GM23338 (cell line): ENCODE data around the gene VMP1. TPM values are rescaled to one million over a fixed set of nuclear protein-coding genes. Genes with fewer than 3 reads are reported as not detected.

Experiments
- ATAC-seq: fragments of 200-7000 bp; cut with Tn5 transposase; 3 replicates; pipeline ENCODE4 v1.9.1; 2020
- DNase-seq: peaks from one replicate; pipeline ENCODE4 v3.0.0-alpha.2; 2015; ENCODE audit warnings: low spot score
- H2AFZ ChIP-seq: fragments of 200-600 bp; sonication (generic); 2 replicates; pipeline ENCODE4 v1.8.0; 2016; ENCODE audit warnings: antibody characterized with exemption, mild to moderate bottlenecking, moderate library complexity
- H3F3A ChIP-seq: fragments of 200-600 bp; sonication (generic); replicated peaks from 2 replicates; pipeline ENCODE4 v1.8.0; 2017; ENCODE audit warnings: antibody characterized with exemption, mixed run types, low read depth
- H3K27ac ChIP-seq: fragments of 200-600 bp; sonication (generic); 2 replicates; pipeline ENCODE4 v1.6.1; 2016; ENCODE audit warnings: low read depth
- H3K27me3 ChIP-seq: fragments of 200-600 bp; sonication (generic); 2 replicates; pipeline ENCODE4 v1.8.0; 2016; ENCODE audit warnings: mild to moderate bottlenecking, mixed run types, moderate library complexity; ENCODE audit not compliant: insufficient read depth
- H3K36me3 ChIP-seq: fragments of 200-600 bp; sonication (generic); 2 replicates; pipeline ENCODE4 v1.8.0; 2016; ENCODE audit warnings: mild to moderate bottlenecking; ENCODE audit not compliant: insufficient read depth
- H3K4me1 ChIP-seq: fragments of 200-600 bp; sonication (generic); 2 replicates; pipeline ENCODE4 v1.8.0; 2016; ENCODE audit warnings: mild to moderate bottlenecking, moderate library complexity; ENCODE audit not compliant: insufficient read depth
- H3K4me2 ChIP-seq: fragments of 200-600 bp; sonication (generic); 2 replicates; pipeline ENCODE4 v1.7.1; 2017; ENCODE audit warnings: mixed run types
- H3K4me3 ChIP-seq: fragments of 200-600 bp; sonication (generic); 2 replicates; pipeline ENCODE4 v1.6.1; 2016; ENCODE audit warnings: mixed run types
- H3K79me2 ChIP-seq: fragments of 200-600 bp; sonication (generic); replicated peaks from 2 replicates; pipeline ENCODE4 v1.8.0; 2017; ENCODE audit warnings: mild to moderate bottlenecking; ENCODE audit not compliant: insufficient read depth
- H3K9me2 ChIP-seq: fragments of 200-600 bp; sonication (generic); 2 replicates; pipeline ENCODE4 v1.8.0; 2017; ENCODE audit not compliant: insufficient read depth
- H4K20me1 ChIP-seq: fragments of 200-600 bp; sonication (generic); replicated peaks from 2 replicates; pipeline ENCODE4 v1.8.0; 2017; ENCODE audit warnings: mild to moderate bottlenecking; ENCODE audit not compliant: insufficient read depth
- H3K27ac Mint-ChIP-seq: 2 replicates; pipeline ENCODE4 v1.8.0; 2020; ENCODE audit warnings: inconsistent platforms, mild to moderate bottlenecking, moderate library complexity, mixed read lengths
- H3K27me3 Mint-ChIP-seq: 3 replicates; pipeline ENCODE4 v1.8.0; 2022; ENCODE audit warnings: low read depth, mild to moderate bottlenecking, moderate library complexity, mixed read lengths, inconsistent platforms; ENCODE audit not compliant: insufficient read depth, poor library complexity
- H3K36me3 Mint-ChIP-seq: 3 replicates; pipeline ENCODE4 v1.8.0; 2021; ENCODE audit warnings: low read depth, mild to moderate bottlenecking, inconsistent platforms, moderate library complexity, mixed read lengths
- H3K4me1 Mint-ChIP-seq: 3 replicates; pipeline ENCODE4 v1.8.0; 2020; ENCODE audit warnings: mild to moderate bottlenecking, inconsistent platforms, mixed read lengths
- H3K4me3 Mint-ChIP-seq: 3 replicates; pipeline ENCODE4 v1.8.0; 2021; ENCODE audit warnings: moderate library complexity, mild to moderate bottlenecking, inconsistent platforms, mixed read lengths
- H3K9me3 Mint-ChIP-seq: 3 replicates; pipeline ENCODE4 v1.8.0; 2020; ENCODE audit warnings: moderate library complexity, mild to moderate bottlenecking, inconsistent platforms, mixed read lengths
- CTCF ChIP-seq, 2 experiments: fragments of 200-600 bp in 1 of 2; sonication (generic) in 1 of 2; conservative IDR thresholded peaks; 2 replicates each; pipeline versions ENCODE4 v1.5.1 to v1.6.1; 2016 to 2017; ENCODE audit warnings: antibody characterized with exemption in 2 of 2, low read depth in 2 of 2, mild to moderate bottlenecking in 2 of 2, moderate library complexity in 1 of 2
- EZH2phosphoT487 ChIP-seq: fragments of 200-600 bp; sonication (generic); IDR thresholded peaks from one replicate; pipeline ENCODE4 v1.8.1; 2018; ENCODE audit warnings: antibody characterized with exemption; ENCODE audit not compliant: unreplicated experiment
- JUNB ChIP-seq: IDR thresholded peaks from one replicate; pipeline ENCODE4 v1.6.1; 2016; ENCODE audit warnings: antibody characterized with exemption; ENCODE audit not compliant: unreplicated experiment
- NANOG ChIP-seq: IDR thresholded peaks from 2 replicates; pipeline ENCODE4 v1.6.1; 2016; ENCODE audit warnings: antibody characterized with exemption, borderline replicate concordance
- REST ChIP-seq: IDR thresholded peaks from one replicate; pipeline ENCODE4 v1.6.1; 2018; ENCODE audit warnings: antibody characterized with exemption; ENCODE audit not compliant: unreplicated experiment
- STAT1 ChIP-seq: IDR thresholded peaks from one replicate; pipeline ENCODE4 v1.6.1; 2016; ENCODE audit warnings: antibody characterized with exemption; ENCODE audit not compliant: unreplicated experiment
- ZNF114 ChIP-seq: fragments of 250-450 bp; sonication (Bioruptor Pico); IDR thresholded peaks from 2 replicates; pipeline ENCODE4 v1.5.0; 2020; ENCODE audit warnings: mild to moderate bottlenecking, moderate library complexity
- ZNF331 ChIP-seq: fragments of 250-450 bp; sonication (Bioruptor Pico); IDR thresholded peaks from 2 replicates; pipeline ENCODE4 v1.5.0; 2020; ENCODE audit warnings: low read depth, mild to moderate bottlenecking, moderate library complexity
- ZNF462 ChIP-seq: fragments of 250-450 bp; sonication (Bioruptor Pico); IDR thresholded peaks from 2 replicates; pipeline ENCODE4 v1.5.0; 2020; ENCODE audit warnings: mild to moderate bottlenecking, moderate library complexity
- polyA plus RNA-seq: library from polyadenylated mRNA; unstranded; fragments of >200 nt; fragmentation: Nextera tagmentation; extraction: Ambion mirVana; gene quantifications from 2 replicates; pipeline ENCODE4 v1.2.1, GENCODE V29; 2016
- total RNA-seq: library from RNA; depleted of rRNA; stranded (reverse); fragments of >200 nt; shearing (Covaris generic); gene quantifications from 2 replicates; pipeline ENCODE4 v1.2.3, GENCODE V29; 2014

Gene VMP1
- total and polyA plus RNA-seq, 2 experiments from 2014 or later: 70.1 to 112 TPM

GRCh38 chr17:59707971-59708430 is 547 bp downstream of the VMP1 start:
- Histone ChIP-seq H3K4me1 (peaks cover 8% of the 10 kb centered on the region), H3K36me3 (no peaks in the 10 kb centered on the region), H3K4me3 (peak overlapping the region; percentile 82), H2AFZ (peak overlapping the region; percentile 4; the same call in 1 of the 2 replicates), H3K27me3 (no peaks in the 10 kb centered on the region), H4K20me1 (peaks cover 33% of the 10 kb centered on the region), H3K27ac (peak overlapping the region; percentile 85), H3F3A (peaks cover 11% of the 10 kb centered on the region; the same call in 1 of the 2 replicates), H3K79me2 (peaks cover 92% of the 10 kb centered on the region), H3K4me2 (peak overlapping the region; percentile 96), H3K9me2 (no peaks in the 10 kb centered on the region)
- ATAC-seq: no peak; the same call in 2 of the 3 replicates
- peak overlapping the region; percentile 99 for H3K4me3 Mint-ChIP-seq
- peaks cover 32% of the 10 kb centered on the region for H3K36me3 Mint-ChIP-seq
- H3K9me3 Mint-ChIP-seq: no peaks in the 10 kb centered on the region; the same call in 1 of the 3 replicates
- peaks cover 23% of the 10 kb centered on the region for H3K4me1 Mint-ChIP-seq
- TF ChIP-seq JUNB (no peak), ZNF114 (no peak), CTCF (conservative IDR thresholded peaks at IDR 0.05; ENCODE audit: low read depth in 2 of 2) (no peak)
- H3K27ac Mint-ChIP-seq: peak overlapping the region; percentile 99
- DNase-seq: peak; percentile 43
- H3K27me3 Mint-ChIP-seq: peaks cover 7% of the 10 kb centered on the region

- Histone ChIP-seq H3K27me3 (no peaks in the 10 kb centered on the region), H3K36me3 (no peaks in the 10 kb centered on the region), H3K4me2 (no peak overlapping the region), H3F3A (peaks cover 9% of the 10 kb centered on the region; the same call in 1 of the 2 replicates), H3K79me2 (peaks cover 90% of the 10 kb centered on the region), H3K9me2 (no peaks in the 10 kb centered on the region), H2AFZ (no peak overlapping the region), H4K20me1 (peaks cover 28% of the 10 kb centered on the region), H3K4me1 (peaks cover 8% of the 10 kb centered on the region), H3K4me3 (no peak overlapping the region), H3K27ac (no peak overlapping the region)
- H3K27me3 Mint-ChIP-seq: peaks cover 4% of the 10 kb centered on the region
- H3K9me3 Mint-ChIP-seq: no peaks in the 10 kb centered on the region; the same call in 2 of the 3 replicates
- peaks cover 7% of the 10 kb centered on the region for H3K36me3 Mint-ChIP-seq
- H3K4me1 Mint-ChIP-seq: peaks cover 6% of the 10 kb centered on the region
- DNase-seq: no peak
- no peak overlapping the region for H3K27ac Mint-ChIP-seq
- H3K4me3 Mint-ChIP-seq: no peak overlapping the region
- no peak for ATAC-seq
- TF ChIP-seq JUNB: no peak
- no peak for TF ChIP-seq STAT1
- no peak for TF ChIP-seq ZNF462 (CRISPR knock-in tag)
- TF ChIP-seq REST: no peak
- no peak for TF ChIP-seq EZH2phosphoT487
- no peak for TF ChIP-seq ZNF331
- TF ChIP-seq NANOG: no peak
Observed at GRCh38 chr17:59711936-59712335, 4.5 kb downstream of the VMP1 start.
